HepG2 (cell line): ENCODE results near the gene MRPL34. TPM values are rescaled to one million over a fixed set of nuclear protein-coding genes. Genes with fewer than 3 reads are reported as not detected.

Source experiments
- AKAP8 ChIP-seq: sonication (generic); formaldehyde crosslinking; IDR thresholded peaks from 2 replicates; pipeline ENCODE4 v1.5.1; 2020; ENCODE audit warnings: mild to moderate bottlenecking, missing genetic modification reagents
- FIP1L1 ChIP-seq: fragments of 200-400 bp; formaldehyde crosslinking; IDR thresholded peaks from 2 replicates; pipeline ENCODE4 v1.6.1; 2018; ENCODE audit warnings: low read depth, mild to moderate bottlenecking, low read length, moderate library complexity, borderline replicate concordance; ENCODE audit not compliant: insufficient read depth
- HNF4G ChIP-seq, 2 experiments: sonication (generic) in 1 of 2; formaldehyde crosslinking in 1 of 2; IDR thresholded peaks; 2 replicates each; pipeline versions ENCODE4 v1.4.0 to v1.6.1; 2011 to 2020; ENCODE audit warnings: borderline replicate concordance in 2 of 2, low read depth in 2 of 2, mild to moderate bottlenecking in 2 of 2, low read length in 1 of 2, missing genetic modification reagents in 1 of 2, moderate library complexity in 1 of 2
- IRF2 ChIP-seq: IDR thresholded peaks from 2 replicates; pipeline ENCODE4 v1.6.1; 2018; ENCODE audit warnings: missing genetic modification reagents, missing compliant biosample characterization
- KDM5B ChIP-seq: sonication (generic); formaldehyde crosslinking; IDR thresholded peaks from 2 replicates; pipeline ENCODE4 v1.4.0; 2020; ENCODE audit warnings: missing genetic modification reagents, mild to moderate bottlenecking, borderline replicate concordance
- MXD4 ChIP-seq: IDR thresholded peaks from 2 replicates; pipeline ENCODE4 v1.6.1; 2016; ENCODE audit warnings: mild to moderate bottlenecking, missing biosample characterization, missing genetic modification reagents
- NAIF1 ChIP-seq: sonication (generic); formaldehyde crosslinking; IDR thresholded peaks from 2 replicates; pipeline ENCODE4 v1.5.0; 2020; ENCODE audit warnings: mild to moderate bottlenecking, missing genetic modification reagents, borderline replicate concordance
- NCOA5 ChIP-seq: sonication (generic); formaldehyde crosslinking; IDR thresholded peaks from 2 replicates; pipeline ENCODE4 v1.4.0; 2020; ENCODE audit warnings: missing genetic modification reagents
- PTBP1 ChIP-seq: fragments of 200-400 bp; formaldehyde crosslinking; IDR thresholded peaks from 2 replicates; pipeline ENCODE4 v1.6.1; 2018; ENCODE audit warnings: low read length, low read depth; ENCODE audit not compliant: poor library complexity, severe bottlenecking
- REL ChIP-seq: sonication (generic); formaldehyde crosslinking; conservative IDR thresholded peaks from 2 replicates; pipeline ENCODE4 v1.8.0; 2022; ENCODE audit warnings: mild to moderate bottlenecking, missing genetic modification reagents, moderate library complexity
- ZNF142 ChIP-seq: sonication (generic); formaldehyde crosslinking; IDR thresholded peaks from 2 replicates; pipeline ENCODE4 v1.4.0; 2020; ENCODE audit warnings: missing genetic modification reagents
- ZNF207 ChIP-seq: fragments of 450-650 bp; IDR thresholded peaks from 2 replicates; pipeline ENCODE4 v1.6.1; 2016; ENCODE audit warnings: antibody characterized with exemption, borderline replicate concordance
- ZNF441 ChIP-seq: sonication (generic); formaldehyde crosslinking; IDR thresholded peaks from 2 replicates; pipeline ENCODE4 v1.7.0; 2021; ENCODE audit warnings: missing genetic modification reagents, borderline replicate concordance
- ZNF468 ChIP-seq: sonication (generic); formaldehyde crosslinking; IDR thresholded peaks from 2 replicates; pipeline ENCODE4 v1.8.0; 2022; ENCODE audit warnings: mild to moderate bottlenecking, moderate library complexity, missing genetic modification reagents
- ZNF543 ChIP-seq: sonication (generic); formaldehyde crosslinking; IDR thresholded peaks from 2 replicates; pipeline ENCODE4 v1.4.0; 2020; ENCODE audit warnings: mild to moderate bottlenecking, missing genetic modification reagents
- ZNF629 ChIP-seq: sonication (generic); formaldehyde crosslinking; conservative IDR thresholded peaks from 2 replicates; pipeline ENCODE4 v1.5.0; 2020; ENCODE audit warnings: missing genetic modification reagents
- polyA plus RNA-seq, 8 experiments: library from polyadenylated mRNA; depleted of rRNA in 3 of 8; stranded (reverse) in 7 of 8; unstranded in 1 of 8; fragments of >200 nt; fragmentation: Illumina TruSeq in 4 of 8; extraction: Trizol in 4 of 8; gene quantifications; 2 replicates each; pipeline versions ENCODE4 v1.2.1 to v1.2.3, GENCODE V29; 2011 to 2016; ENCODE audit warnings: low read depth in 4 of 8, missing spikeins in 1 of 8, mixed read lengths in 1 of 8; ENCODE audit not compliant: insufficient read depth in 1 of 8
- total RNA-seq, 5 experiments: library from RNA; depleted of rRNA; stranded (reverse); fragments of >200 nt; fragmentation: Illumina TruSeq; extraction: Trizol; gene quantifications; 2 replicates each; pipeline ENCODE4 v1.2.3, GENCODE V29; 2016; ENCODE audit warnings: low read depth in 1 of 5
- TF ChIP-seq, protein P1 (sequence below): sonication (generic); formaldehyde crosslinking; IDR thresholded peaks from 2 replicates; pipeline ENCODE4 v1.5.0; 2020; ENCODE audit warnings: missing genetic modification reagents
- TF ChIP-seq, protein P2 (sequence below): sonication (generic); formaldehyde crosslinking; IDR thresholded peaks from 2 replicates; pipeline ENCODE4 v1.4.0; 2020; ENCODE audit warnings: missing genetic modification reagents

Gene MRPL34
- total and polyA plus RNA-seq, 2 of the 13 experiments (the other 11 are each of a cell fraction or from before 2014, with no cell fraction given), result 74.0 to 77.3 TPM

GRCh38 chr19:17334414-17335409 is 29.0 kb downstream of the MRPL34 start, which contains the start of gene ANO8 (continued):
- TF ChIP-seq, protein P1, sequence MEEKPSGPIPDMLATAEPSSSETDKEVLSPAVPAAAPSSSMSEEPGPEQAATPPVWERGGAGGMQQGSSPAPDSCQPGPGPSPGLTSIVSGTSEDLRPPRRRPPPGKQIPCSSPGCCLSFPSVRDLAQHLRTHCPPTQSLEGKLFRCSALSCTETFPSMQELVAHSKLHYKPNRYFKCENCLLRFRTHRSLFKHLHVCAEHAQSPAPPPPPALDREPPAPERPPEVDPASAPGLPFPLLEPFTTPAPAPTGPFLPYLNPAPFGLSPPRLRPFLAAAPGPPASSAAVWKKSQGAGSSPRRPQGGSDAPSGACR (CRISPR knock-in tag), result peak; percentile 94; the same call in 1 of the 2 replicates
- TF ChIP-seq REL (no peak), ZNF441 (CRISPR knock-in tag) (peak; percentile 51; the same call in 1 of the 2 replicates), ZNF142 (CRISPR knock-in tag) (peak; percentile 100), ZNF543 (no peak), IRF2 (CRISPR knock-in tag) (no peak), ZNF207 (no peak), AKAP8 (CRISPR knock-in tag) (no peak), ZNF468 (CRISPR knock-in tag) (no peak), KDM5B (CRISPR knock-in tag) (peak; percentile 77; the same call in 1 of the 2 replicates), FIP1L1 (no peak), NAIF1 (CRISPR knock-in tag) (no peak), ZNF629 (CRISPR knock-in tag) (no peak), MXD4 (CRISPR knock-in tag) (0 out of 2 replicates have a peak, but pooled peaks have one; percentile 40), NCOA5 (CRISPR knock-in tag) (no peak), HNF4G (IDR thresholded peaks at IDR 0.05; ENCODE audit: borderline replicate concordance, low read depth, low read length) (peak; percentile 53; the same call in 1 of the 2 replicates), HNF4G (CRISPR knock-in tag; IDR thresholded peaks at IDR 0.05; ENCODE audit: borderline replicate concordance, low read depth) (peak; percentile 76), PTBP1 (peak; percentile 76)
- TF ChIP-seq, protein P2, sequence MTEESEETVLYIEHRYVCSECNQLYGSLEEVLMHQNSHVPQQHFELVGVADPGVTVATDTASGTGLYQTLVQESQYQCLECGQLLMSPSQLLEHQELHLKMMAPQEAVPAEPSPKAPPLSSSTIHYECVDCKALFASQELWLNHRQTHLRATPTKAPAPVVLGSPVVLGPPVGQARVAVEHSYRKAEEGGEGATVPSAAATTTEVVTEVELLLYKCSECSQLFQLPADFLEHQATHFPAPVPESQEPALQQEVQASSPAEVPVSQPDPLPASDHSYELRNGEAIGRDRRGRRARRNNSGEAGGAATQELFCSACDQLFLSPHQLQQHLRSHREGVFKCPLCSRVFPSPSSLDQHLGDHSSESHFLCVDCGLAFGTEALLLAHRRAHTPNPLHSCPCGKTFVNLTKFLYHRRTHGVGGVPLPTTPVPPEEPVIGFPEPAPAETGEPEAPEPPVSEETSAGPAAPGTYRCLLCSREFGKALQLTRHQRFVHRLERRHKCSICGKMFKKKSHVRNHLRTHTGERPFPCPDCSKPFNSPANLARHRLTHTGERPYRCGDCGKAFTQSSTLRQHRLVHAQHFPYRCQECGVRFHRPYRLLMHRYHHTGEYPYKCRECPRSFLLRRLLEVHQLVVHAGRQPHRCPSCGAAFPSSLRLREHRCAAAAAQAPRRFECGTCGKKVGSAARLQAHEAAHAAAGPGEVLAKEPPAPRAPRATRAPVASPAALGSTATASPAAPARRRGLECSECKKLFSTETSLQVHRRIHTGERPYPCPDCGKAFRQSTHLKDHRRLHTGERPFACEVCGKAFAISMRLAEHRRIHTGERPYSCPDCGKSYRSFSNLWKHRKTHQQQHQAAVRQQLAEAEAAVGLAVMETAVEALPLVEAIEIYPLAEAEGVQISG, result peak; percentile 90
